COR-L47 (cell line): ENCODE data around the gene CYP2D6.
A peak's percentile ranks its signal among the peaks of the same experiment; 100 is the strongest.
"Not testable (repeated sequence)": the region's sequence is repeated elsewhere in the genome, so short reads cannot be mapped to it uniquely, and the experiment has no call there.

Source experiments
- DNase-seq: peaks from one replicate; lab custom pipeline; 2025; lab: John Stamatoyannopoulos, UW

CYP2D6 gene

DNA sequence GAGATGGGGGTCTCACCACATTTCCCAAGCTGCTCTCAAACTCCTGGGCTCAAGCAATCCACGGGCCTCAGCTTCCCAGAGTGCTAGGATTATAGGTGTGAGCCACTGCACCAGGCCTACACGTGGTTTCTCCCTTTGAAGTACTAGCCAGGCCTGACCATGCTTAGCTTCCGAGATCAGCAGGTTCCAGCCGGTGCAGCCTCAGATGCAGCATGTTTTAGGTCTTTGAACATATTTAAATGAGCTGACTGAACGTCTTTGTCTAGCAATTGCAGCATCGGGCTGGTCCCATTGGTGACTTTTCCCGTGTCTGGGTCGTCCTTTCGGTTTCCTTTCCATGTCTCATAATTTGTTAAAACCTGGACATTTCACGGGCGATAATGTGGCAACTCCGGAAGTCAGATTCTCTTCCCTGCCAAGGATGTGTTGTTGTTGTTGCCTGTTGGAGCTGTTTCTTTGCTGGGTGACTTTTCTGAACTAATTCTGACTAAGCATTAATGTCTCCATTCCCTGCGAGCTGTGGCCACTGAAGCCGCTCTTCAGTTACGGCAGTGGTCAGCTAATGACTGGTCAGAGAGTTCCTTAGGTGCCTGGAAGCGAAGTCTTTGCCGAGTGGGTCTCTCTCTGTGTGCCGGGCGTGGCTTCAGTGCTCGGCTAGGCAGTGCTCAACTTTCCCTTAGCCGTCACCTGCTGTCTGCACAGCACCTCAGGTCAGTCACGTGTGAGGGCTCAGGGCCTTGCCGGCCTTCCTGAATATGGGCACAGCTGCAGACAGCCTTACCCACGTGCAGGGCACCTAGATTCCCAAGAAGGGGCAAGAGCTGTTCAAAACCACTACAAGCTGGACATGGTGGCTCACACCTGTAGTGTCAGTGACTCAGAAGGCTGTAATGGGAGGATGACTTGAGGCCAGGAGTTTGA, 3.8 kb upstream of the CYP2D6 start:
- no peak for DNase-seq

DNA sequence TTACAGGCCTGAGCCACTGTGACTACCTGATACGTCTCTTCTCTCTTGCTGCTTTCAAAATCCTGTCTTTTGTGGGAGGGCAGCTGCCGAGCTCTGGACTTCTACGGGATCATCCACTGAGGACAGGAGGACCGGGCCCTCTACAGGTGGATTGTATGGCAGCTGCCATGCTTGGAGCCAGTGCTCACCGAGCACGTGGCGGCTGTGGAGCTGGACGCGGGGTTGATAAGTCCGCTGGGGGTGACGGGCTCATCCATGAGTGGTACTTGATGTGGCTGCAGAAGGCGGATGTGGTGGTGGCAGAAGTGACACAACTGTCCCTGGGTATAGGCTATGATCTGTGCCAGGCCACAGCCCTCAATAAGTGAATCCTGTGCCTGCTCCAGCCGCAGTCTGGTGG, 1.8 kb upstream of the CYP2D6 start:
- no peak for DNase-seq

DNA sequence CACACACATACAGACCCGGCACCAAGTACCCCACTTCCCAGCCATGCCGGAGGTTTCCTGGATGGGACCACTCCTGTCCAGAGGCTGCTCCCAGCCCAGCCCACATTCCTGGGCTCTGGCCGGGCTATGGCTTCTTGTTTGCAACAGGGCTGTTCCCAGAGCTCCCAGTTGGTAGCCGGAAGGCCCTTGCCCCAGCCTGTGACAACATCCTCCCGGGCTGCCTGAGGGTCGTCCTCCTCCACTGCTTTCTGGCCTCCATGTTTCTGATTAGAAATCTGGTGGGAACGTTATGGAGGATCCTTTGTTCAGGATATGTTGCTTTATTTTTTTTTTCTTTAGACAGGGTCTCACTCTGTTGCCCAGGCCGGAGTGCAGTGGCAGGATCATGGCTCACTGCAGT, 952 bp upstream of the CYP2D6 start:
- DNase-seq = no peak

DNA sequence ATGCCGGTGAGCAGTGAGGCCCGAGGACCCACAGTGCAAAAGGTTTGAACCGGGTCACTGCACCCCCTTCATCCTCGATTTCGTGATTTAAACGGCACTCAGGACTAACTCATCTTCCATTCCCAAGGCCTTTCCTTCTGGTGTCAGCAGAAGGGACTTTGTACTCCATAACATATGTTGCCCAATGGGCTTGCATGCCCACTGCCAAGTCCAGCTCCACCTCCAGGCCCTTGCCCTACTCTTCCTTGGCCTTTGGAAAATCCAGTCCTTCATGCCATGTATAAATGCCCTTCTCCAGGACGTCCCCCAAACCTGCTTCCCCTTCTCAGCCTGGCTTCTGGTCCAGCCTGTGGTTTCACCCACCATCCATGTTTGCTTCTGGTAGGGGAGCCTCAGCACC, 428 bp downstream of the CYP2D6 start:
- not testable (repeated sequence) for DNase-seq

DNA sequence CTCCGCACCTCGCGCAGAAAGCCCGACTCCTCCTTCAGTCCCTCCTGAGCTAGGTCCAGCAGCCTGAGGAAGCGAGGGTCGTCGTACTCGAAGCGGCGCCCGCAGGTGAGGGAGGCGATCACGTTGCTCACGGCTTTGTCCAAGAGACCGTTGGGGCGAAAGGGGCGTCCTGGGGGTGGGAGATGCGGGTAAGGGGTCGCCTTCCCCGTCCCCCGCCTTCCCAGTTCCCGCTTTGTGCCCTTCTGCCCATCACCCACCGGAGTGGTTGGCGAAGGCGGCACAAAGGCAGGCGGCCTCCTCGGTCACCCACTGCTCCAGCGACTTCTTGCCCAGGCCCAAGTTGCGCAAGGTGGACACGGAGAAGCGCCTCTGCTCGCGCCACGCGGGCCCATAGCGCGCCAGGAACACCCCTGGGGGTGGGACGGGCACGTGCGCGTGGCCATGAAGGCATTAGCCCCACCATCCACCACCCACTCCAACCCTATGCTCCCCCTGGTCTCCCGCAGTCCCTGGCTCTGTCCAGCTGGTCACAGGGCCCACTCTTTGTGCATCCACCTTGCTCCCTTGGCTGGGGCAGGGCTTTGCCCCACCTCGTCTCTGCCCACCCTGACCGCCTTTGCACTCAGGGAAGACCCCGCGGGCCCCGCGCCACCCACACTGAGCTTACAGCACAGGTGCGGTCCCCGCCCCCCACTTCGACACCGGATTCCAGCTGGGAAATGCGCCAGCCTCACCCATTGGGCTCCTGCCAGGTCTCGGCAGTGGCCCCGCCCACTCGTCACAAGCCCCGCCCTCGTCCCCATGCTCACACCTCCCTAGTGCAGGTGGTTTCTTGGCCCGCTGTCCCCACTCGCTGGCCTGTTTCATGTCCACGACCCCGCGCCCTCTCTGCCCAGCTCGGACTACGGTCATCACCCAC, 1.6 kb downstream of the CYP2D6 start:
- DNase-seq = peak; percentile 30

DNA sequence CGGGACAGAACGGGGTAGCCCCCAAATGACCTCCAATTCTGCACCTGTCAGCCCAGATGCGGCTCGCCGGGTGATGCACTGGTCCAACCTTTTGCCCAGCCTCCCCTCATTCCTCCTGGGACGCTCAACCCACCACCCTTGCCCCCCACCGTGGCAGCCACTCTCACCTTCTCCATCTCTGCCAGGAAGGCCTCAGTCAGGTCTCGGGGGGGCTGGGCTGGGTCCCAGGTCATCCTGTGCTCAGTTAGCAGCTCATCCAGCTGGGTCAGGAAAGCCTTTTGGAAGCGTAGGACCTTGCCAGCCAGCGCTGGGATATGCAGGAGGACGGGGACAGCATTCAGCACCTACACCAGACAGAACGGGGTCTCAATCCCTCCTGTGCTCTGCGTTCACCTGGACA, 2.6 kb downstream of the CYP2D6 start:
- not testable (repeated sequence) for DNase-seq

DNA sequence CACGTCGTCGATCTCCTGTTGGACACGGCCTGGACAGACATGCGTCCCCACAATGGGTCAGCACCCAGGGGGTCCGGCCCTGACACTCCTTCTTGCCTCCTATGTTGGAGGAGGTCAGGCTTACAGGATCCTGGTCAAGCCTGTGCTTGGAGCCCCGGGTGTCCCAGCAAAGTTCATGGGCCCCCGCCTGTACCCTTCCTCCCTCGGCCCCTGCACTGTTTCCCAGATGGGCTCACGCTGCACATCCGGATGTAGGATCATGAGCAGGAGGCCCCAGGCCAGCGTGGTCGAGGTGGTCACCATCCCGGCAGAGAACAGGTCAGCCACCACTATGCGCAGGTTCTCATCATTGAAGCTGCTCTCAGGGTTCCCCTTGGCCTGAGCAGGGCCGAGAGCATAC, 3.0 kb downstream of the CYP2D6 start:
- DNase-seq = no peak

DNA sequence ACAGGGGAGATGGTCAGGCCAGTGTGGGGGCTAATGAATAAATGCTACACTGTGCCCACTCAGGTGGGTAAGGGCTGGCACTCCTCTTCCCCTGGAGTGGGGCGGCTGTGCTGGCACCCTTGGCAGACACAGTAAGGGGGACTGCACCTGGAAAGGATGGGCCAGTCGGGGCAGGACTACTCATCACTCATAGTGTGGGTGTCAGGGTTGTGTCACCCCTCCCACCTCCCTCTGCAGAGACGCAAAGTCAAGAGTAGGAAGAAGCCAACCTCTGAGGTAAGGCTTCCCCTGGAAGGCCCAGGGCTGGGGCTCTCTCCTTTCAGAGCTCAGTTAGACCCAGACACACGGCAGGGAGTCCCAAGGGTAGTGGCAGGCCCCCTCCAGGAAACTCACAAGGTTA, 7.1 kb downstream of the CYP2D6 start:
- not testable (repeated sequence) for DNase-seq

DNA sequence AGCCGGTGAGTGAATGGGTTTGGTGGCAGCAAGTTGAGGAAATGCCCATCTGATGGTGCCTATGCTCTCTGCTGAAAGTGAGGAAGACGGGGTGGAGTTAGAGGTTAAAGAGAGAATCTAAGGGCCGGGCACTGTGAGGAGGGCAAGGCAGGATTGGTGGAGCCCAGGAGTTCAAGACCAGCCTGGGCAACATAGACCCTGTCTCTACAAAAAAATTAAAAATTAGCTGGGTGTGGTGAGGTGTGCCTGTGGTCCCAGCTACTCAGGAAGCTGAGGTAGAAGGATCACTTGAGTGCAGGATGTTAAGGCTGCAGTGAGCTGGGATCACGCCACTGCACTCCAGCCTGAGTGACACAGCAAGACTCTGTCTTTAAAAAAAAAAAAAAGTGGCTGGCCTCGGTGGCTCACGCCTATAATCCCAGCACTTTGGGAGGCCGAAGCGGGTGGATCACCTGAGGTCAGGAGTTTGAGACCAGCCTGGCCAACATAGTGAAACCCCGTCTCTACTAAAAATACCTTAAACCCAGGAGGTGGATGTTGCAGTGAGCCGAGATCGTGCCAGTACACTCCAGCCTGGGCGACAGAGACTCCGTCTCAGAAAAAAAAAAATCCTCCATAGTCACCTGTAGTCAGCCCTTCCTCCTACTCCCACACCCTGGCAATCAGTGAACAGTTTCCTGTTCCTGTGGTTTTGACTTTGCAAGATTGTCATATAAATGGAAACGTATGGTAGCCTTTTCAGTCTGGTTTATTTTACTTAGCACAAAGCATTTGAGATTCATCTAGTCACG, 10.2 kb downstream of the CYP2D6 start:
- DNase-seq = not testable (repeated sequence)

DNA sequence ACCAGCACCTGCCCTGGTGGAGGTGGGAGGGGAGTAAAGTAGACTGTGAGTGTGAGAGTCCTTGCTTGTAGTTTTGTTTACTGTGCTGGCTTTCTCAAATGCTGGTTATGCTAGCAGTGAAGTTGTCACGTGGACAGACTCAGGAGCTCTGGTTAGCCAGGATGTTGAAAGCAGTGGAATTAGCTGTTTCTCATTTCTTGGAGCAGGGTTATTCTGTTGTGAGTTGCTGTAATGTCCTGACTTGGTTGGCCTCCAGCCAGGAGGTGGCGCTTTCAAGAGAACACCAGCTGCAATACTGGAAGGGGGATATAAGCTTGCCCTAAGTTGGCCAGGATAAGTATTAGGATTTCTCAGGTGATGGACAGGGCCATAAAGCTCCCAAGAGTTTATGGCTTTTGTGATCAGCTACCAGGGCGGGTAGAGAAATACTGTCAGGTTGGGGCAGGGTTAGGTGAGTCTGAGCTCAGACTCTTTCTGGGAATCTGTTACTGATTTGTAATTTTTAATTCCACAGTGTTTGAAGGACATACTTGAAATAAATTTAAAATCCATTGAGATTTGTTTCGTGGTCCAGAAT, 13.7 kb downstream of the CYP2D6 start:
- no peak for DNase-seq

DNA sequence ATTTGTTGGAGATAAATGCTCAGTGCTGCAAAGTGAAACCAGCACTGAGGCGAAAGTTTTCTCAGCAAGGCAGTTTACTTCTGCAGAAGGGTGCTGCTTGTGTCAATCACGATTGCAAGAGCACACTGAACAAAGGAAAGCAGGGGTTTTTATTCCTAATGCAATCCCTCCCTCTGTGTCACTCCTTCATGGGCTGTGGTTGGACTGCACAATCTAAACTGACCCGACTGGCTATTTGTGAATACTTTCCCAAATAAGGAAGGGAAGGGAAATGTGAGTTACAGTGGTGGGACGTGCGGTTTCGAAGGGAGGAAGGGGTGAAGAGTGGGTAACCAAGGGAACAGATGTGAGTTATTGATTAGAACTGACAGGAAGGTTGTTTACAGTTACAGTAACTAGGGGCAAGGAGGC, 15.2 kb downstream of the CYP2D6 start:
- not testable (repeated sequence) for DNase-seq

DNA sequence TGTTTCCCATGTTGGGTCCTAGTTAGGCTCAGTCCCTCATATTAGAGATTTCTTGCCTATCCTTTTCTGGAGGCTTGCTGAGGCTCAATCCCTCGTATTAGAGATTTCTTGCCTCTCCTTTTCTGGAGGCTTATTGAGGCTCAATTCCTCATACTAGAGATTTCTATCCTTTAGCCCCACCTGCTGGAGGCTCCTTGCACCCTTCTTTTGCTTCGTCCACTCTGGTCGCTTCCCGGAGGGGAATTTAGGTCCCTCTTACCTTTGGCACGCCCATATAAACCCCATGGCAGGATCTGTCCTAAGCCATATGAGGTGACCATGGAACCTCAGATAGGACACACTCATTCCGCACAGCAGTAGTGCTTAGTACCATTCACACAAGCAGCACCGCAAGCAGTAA, 15.9 kb downstream of the CYP2D6 start:
- DNase-seq = peak; percentile 19

DNA sequence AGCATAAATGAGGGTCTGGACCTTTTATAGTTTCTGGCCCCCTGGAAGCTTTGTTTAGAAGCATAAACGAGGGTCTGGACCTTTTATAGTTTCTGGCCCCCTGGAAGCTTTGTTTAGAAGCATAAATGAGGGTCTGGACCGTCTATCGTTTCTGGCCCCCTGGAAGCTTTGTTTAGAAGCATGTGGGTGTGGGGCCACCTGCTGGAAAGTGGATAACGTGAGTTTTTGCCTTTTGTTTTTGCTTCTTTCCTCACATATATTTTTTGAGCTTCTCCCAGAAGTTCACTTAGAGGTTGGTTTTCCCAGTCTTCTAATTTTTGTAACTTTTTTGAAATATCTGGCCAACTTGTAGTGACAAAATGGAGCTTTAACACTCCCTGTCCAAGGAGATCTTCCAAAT, 17.8 kb downstream of the CYP2D6 start:
- peak; percentile 23 for DNase-seq

DNA sequence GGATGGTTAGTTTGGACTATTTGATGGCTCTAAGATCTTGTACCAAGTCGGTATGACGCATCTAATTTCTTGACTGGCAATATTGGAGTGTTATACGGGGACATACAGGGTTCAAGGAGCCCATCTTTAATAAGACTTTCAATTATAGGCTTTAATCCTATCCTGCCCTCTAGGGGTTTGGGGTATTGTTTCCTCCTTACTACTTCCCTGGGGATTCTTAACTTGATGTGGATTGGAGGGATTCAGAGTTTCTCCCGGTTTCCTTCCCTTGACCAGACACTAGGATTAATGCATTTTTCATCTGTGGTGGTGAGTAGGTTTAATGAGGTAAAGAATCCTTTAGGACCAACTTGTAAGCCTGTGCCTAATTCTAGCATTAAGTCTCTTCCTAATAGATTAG, 18.8 kb downstream of the CYP2D6 start:
- DNase-seq = no peak

DNA sequence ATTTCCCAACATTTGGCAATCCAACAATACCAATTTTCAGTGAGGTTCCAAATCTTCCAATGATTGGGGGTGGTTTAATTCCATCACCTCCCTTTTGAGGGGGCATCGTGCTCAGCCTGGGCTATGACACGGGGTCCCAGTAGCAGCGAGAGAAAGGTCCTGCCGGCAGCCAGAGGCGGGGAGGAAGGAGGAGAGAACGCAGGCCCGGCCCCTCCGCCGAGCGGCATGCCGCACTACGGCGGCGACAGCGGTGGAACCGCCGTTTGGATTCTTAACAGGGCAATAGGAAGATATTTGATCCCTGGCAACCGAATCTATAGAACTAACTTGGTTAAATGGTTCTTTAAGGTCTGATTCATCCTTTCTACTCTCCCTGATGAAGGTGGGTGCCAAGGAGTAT, 21.8 kb downstream of the CYP2D6 start:
- DNase-seq = no peak

DNA sequence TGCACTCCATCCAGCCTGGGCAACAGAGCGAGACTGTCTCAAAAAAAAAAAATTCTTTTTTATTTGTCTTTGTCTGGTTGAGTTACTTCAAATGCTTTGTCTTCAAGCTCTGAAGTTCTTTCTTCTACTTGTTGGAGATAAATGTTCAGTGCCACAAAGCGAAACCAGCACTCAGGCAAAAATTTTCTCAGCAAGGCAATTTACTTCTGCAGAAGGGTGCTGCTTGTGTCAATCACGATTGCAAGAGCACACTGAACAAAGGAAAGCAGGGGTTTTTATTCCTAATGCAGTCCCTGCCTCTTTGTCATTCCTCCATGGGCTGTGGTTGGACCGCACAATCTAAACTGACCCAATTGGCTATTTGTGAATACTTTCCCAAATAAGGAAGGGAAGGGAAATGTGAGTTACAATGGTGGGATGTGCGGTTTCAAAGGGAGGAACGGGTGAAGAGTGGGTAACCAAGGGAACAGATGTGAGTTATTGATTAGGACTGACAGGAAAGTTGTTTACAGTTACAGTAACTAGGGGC, 26.2 kb downstream of the CYP2D6 start:
- DNase-seq = not testable (repeated sequence)

DNA sequence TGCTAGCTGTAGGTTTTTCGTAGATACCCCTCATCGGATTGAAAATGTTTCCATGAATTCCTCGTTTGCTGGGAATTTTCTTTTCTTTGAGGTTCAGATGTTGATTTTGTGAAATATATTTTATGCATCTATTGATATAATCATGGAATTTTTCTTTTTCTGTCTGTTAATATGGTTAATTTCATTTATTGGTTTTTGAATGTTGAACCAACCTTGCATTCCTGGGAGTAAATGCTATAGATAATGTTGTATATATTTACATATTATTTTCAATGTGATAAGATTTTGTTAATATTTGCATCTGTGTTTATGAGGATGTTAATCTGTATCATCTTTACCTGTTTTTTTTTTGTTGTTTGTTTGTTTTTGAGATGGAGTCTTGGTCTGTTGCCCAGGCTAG, 29.4 kb downstream of the CYP2D6 start:
- no peak for DNase-seq

DNA sequence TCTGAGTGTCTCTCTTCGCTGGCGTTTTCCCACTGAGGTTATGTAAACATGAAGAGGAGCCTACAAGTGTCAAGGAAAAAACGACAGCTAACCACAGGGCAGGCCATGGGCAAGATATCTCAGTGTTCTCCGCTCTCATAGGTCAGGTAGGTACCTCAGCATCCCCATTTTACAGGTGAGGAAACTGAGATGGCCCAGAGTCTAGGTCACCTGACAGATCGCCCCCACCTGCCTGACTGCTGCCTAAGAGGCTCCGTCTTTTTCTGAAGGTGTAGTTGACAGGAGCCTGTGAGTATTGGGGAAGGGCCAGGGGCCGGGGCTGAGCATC, 39.2 kb downstream of the CYP2D6 start:
- no peak for DNase-seq

DNA sequence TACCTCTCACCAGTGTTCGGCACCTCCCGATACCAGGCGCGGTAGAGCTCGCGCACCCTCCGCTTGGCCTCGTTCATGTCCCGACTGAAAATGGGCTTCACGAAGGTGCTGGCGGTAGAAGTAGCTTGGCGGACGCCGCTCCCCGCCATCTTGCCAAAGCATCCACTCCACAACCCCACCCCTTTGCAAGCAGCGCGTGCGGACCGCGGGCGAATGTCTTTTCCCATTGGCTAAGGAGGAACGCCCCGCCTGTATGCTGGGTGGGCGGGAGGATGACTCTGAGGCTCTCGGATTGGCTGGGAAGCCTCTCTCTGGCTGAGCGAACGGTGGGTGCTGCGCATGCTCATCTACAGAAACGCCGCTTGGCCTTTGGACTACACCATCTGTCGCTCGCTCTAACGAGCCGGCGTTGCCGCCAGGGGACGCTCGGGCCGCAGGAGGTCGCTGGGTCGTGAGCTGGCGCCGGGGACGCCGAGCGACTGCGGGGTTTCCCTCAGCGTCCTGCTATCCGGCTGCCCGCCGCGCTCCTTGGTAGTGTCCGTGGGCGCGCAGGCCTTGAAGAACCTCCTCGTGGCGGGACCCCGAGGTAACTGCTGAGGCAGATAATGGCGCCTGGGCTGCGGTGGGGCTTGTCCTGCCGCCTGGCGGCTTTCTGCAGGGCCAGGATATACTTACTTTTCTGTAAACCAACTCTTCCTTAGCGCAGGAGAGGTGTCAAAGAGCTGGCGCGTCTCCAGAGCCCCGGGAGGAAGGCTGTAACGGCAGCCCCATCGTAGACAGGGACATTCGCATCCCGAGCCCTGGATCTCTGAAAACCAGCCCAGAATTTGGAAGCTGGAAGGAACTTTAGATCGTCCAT, 39.8 kb downstream of the CYP2D6 start, which contains the start of gene NDUFA6:
Gene NDUFA6, minus strand, starts transcription at position 177 of the 859 bp plus-strand sequence. Its CDS starts 28 bp downstream, at position 149.
- DNase-seq = peak; percentile 99

DNA sequence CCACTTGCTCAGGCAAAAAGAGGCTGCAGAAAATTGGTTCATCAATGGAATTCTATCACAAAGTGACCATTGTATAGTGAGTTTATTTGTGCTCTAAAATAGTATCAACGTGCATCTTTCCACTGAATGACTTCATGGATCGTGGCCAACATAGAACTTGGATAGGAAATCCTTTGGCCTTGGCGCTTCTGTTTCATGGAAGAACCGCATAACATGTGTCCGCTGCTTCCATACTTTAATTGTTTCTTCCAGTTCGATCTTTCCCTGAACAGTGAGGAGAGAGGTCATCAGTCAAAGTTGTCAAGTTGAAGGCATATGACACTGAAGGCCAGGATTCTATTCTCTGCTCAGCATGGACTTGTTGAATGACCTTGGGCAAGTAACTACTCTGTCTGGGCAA, 44.6 kb downstream of the CYP2D6 start:
- no peak for DNase-seq
